GM19463 (cell line): ENCODE measurements around the gene STAT5A.
"Not testable (repeated sequence)": the region's sequence is repeated elsewhere in the genome, so short reads cannot be mapped to it uniquely, and the experiment has no call there.

ENCODE experiments used
- ATAC-seq: cut with Tn5 transposase; IDR thresholded peaks from one replicate; pipeline ENCODE4 v1.9.1; 2021; ENCODE audit warnings: mild to moderate bottlenecking, moderate library complexity; ENCODE audit not compliant: unreplicated experiment

The STAT5A gene

DNA sequence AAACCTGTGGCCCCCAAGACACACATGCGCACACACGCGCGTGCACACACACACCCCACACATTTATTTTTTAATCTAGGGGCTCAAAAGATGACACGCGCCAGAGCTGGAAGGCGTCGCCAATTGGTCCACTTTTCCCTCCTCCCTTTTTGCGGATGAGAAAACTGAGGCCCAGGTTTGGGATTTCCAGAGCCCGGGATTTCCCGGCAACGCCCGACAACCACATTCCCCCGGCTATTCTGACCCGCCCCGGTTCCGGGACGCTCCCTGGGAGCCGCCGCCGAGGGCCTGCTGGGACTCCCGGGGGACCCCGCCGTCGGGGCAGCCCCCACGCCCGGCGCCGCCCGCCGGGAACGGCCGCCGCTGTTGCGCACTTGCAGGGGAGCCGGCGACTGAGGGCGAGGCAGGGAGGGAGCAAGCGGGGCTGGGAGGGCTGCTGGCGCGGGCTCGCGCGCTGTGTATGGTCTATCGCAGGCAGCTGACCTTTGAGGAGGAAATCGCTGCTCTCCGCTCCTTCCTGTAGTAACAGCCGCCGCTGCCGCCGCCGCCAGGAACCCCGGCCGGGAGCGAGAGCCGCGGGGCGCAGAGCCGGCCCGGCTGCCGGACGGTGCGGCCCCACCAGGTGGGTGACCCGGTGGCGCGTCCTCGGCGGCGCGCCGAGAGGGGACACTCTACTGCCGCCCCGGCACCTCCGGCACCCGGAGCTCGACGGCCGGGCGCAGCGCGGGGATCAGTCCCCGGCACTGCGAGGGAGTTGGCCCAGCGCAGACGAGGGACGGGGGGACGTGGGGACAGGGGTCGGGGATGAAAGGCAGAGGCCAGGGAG lies at the start of gene STAT5A:
Gene STAT5A, plus strand, starts transcription at position 522 of the 826 bp plus-strand sequence. CDS start 914 bp downstream, outside the sequence.
- ATAC-seq, result peak; percentile 57

DNA sequence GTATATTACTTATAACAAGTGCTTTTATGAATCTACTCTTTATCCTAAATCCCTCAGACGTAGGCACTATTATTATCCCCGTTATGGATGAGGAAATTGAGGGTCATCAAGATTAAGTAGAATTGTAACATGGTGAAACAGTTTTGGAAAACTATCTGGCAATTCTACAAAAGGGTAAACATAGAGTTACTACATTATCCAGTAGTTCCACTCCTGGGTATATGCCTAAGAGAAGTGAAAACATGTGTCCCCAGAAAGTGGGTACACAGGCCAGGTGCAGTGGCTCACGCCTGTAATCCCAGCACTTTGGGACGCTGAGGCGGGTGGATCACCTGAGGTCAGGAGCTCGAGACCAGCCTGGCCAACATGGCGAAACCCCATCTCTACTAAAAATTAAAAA lies 48.7 kb upstream of the STAT5A start:
- ATAC-seq, result not testable (repeated sequence)

DNA sequence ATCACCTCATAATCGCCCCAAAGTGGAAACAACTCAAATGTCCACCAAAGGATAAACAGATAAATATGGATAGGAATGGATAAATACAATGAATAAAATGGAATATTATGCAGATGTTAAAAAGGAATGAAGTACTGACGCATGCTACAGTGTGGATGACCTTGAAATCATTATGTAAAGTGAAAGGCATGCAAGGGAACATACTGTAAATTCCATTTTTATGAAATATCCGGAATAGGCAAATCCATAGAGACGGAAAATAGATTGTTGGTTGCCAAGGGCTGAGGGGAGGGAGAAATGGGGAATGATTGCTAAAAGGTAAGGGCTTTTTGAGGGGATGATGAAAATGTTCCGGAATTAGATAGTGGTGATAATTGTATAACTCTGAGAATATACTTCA lies 48.1 kb upstream of the STAT5A start:
- no peak for ATAC-seq

DNA sequence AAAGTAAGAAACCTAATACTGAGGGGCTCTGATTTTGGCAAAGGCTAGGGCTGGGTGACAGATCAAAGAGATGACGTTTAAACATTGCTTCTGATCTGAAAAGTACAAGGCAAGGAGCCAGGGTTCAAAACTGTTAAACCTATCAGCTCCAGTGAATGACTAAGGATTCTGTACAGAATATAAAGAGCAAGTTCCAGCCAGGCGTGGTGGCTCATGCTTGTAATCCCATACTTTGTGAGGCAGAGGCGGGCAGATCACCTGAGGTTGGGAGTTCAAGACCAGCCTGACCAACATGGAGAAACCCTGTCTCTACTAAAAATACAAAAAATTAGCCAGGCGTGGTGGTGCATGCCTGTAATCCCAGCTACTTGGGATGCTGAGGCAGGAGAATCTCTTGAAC lies 47.4 kb upstream of the STAT5A start:
- ATAC-seq, result not testable (repeated sequence)

DNA sequence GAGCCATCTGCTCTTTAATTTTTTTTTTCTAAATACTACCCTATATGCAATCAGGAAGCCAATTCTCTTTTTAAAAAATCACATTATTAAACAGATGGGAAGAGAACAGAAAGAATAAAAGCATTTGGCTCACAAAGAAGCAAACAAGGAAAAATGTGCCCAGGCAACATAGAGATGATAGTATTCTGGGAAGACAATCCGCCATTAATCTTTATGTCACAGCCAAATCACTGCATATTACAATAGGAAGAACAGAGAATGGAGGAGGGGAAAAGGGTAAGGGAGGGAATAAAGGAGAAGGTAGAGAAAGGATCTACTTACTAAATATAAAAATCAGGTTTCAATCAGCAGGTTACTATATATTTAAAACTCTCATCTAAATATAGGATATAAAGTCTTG lies 46.4 kb upstream of the STAT5A start:
- no peak for ATAC-seq

DNA sequence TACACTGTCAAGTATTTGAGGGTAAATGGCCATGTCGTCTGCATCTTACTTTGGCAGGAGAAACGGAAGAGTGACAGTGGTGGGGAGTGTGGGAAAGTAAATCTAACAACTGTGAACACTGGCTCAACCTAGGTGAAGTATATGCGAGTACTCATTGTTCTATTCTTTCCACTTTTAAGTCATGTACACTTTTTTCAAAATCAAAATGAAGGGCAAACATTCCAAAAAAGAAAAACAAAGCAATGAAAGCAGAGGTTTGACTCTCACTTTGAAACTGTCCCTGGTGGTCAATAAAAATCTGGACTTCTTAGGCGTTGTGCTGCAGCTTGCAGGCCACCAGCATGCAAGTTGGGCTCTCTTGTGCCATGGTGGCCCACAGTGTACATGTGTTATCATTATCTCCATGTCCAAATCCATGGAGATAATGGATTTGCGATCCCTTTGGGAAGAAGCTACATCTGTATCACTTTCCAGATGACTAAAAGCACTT lies 44.8 kb upstream of the STAT5A start:
- no peak for ATAC-seq

DNA sequence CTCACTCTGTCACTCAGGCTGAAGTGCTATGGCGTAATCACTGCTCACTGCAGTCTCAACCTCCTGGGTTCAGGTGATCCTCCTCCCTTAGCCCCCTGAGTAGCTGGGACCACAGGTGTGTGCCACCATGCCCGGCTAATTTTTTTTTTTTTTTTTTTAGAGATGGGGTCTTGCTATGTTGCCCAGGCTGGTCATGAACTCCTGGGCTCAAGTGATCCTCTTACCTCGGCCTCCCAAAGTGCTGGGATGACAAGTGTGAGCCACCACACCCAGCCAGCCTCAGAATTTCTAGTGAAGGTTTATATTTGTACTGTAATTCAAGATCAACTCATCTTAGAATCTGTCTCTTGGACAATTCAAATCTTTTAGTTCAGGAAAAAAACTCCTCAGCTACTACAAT lies 44.2 kb upstream of the STAT5A start:
- ATAC-seq, result not testable (repeated sequence)

DNA sequence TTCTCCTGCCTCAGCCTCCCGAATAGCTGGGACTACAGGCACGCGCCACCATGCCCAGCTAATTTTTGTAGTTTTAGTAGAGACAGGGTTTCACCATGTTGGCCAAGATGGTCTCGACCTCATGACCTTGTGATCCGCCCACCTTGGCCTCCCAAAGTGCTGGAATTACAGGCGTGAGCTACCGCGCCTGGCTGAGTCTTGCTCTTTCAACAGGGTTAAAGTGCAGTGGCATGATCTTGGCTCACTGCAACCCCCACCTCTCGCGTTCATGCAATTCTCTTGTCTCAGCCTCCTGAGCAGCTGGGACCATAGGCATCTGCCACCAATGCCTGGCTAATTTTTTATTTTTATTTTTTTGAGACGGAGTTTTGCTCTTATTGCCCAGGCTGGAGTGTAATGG lies 43.1 kb upstream of the STAT5A start:
- not testable (repeated sequence) for ATAC-seq

DNA sequence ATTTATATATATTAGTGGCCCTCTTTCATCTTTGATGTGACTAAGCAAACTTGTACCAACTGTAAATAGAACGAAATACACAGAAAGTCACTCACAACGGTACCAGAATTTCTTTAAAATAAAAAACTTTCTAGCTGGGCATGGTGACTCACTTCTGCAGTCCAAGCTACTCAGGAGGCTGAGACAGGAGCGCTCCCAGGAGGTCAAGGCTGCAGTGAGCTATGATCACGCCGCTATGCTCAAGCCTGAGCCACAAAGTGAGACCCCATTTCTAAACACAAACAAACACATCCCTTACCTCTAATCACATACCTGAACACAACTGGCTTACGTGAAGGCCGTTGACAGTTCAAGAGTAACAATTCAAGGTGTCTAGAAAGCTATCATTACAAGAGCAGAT lies 41.8 kb upstream of the STAT5A start:
- no peak for ATAC-seq

DNA sequence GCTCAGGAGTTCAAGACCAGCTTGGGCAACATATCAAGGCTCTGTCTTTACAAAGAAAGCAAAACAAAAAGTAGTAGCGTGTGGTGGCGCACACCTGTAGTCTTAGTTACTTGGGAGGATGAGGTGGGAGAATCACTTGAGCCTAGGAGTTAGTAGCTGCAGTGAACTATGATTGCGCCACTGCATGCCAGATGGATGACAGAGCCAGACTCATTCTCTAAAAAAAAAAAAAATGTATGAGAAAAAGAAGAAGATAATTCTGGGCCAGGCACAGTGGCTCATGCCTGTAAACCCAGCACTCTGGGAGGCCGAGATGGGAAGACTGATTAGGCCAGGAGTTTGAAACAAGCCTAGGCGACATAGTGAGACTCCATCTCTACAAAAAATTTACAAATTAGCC lies 40.6 kb upstream of the STAT5A start:
- ATAC-seq, result no peak

DNA sequence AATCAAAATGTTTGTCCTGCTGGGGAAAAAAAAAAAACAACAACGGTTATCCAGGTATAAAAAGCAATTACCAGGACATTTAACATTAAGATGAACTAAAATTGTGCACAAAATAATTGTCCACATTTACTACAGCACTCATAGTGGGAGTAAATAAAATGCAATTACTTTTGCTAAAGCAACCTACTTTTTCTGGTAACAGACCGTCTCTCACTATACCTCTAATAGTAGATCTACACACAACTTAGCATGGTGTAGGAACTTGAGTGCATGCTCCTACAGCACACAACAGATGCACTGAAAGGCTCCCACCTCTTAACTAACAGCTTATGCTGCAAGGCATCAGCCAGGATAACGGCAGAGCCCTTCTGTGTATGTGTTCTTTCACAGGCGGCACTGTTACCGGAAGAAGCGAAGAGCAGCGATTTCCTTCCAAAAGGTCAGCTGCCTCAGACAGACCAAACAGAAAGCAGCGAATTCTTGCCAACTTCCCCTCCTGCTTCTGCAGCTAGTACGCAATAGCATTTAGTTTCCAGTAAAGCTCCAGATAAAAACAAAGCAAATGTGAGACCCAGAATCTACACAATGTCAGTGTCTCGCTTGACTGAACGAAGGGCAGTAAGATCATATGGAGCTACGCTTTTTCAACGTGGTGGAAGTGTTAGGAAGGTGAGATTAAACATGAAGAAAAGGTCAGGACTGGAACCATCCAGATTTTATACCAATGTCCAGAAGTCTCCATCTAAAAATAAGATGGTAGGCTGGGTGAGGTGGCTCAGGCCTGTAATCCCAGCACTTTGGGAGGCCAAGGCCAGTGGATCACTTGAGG lies 39.7 kb upstream of the STAT5A start:
- peak; percentile 71 for ATAC-seq

DNA sequence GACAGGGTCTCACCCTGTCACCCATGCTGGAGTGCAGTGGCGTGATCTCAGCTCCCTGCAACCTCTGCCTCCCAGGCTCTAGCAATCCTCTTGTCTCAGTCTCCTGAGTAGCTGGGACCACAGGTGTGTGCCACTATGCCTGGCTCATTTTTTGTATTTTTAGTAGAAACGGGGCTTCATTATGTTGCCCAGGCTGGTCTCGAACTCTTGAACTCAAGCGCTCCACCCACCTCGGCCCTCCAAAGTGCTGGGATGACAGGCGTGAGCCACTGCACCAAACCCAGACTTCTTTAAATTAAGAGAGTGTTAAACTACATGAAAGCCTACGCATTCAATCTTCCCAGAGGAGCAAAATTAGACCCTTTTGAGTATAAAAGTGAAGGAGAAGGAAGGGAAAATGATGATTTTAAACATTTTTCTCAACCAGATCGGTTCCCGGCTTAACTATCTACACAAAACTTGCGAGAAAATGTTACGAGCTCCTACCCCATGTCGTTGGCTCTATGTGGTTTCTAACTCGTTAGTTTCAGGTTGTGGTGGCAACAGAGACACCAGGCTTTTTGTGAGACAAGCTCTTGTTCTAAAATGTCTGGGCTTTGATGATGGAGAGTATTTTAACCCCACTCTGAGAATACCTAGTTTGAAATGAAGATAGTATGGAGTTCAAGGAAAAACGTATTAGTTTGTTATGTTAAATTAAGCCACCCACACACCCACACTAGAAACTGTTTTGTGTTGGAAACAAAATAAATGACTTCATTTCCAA lies 38.4 kb upstream of the STAT5A start:
- no peak for ATAC-seq

DNA sequence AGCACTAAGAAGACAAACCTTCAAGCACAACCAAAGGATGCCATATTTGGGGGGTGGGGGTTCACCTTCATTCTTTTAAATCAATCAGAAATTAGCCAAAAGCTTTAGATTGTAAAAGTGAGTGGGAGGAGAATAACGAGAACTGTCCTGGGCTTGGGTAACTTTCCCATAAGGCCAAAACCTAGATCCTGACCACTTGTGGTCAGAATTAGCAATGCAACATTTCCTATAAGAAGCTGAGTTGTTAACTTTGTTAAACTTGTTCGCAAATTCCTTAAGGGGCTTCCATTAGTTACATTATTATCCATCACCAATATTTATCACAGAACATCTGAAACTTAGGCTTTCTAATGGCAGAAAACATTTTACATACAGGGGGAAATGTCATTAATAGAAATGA lies 37.2 kb upstream of the STAT5A start:
- no peak for ATAC-seq

DNA sequence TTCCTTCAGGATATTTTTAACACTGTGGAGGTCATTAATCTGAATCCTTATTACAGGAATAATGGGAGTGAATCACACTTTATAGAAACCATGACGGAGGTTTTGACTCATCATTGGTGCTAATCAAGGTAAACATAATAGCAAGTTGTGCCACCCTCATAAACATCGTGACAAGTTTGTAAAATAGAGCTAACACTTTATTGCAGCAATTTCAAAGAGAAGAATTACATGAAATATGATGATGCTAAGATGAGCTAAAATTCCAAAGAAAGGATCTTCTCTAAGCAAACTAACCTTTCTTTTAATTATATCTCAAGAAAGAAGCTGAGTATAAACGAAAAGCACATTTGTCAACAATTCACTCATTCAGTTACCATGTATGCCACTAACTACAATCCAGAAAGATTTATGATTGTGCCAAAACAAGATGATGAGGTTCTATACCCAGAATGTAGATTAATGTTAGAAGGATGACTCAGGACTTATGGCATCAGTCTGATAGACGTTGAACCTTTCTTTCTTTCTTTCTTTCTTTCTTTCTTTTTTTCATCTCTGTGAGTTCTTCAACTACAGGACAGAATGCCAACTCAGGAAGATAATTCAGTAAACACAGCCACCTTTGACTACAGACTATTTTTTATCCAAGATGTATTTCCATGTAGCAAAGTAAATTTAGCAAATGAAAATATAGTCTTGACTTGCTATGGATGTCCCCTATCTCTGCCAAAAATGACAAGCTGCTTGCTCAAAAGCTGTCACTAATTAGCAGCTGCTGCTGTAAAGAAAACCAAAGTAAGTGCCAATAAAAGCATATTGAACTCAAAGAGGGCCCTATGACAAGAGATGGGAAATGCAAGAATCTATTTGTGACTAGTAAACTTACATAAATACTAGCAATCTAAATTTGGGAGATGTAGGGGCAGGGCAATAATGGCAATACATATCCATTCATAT lies 35.4 kb upstream of the STAT5A start:
- ATAC-seq, result no peak

DNA sequence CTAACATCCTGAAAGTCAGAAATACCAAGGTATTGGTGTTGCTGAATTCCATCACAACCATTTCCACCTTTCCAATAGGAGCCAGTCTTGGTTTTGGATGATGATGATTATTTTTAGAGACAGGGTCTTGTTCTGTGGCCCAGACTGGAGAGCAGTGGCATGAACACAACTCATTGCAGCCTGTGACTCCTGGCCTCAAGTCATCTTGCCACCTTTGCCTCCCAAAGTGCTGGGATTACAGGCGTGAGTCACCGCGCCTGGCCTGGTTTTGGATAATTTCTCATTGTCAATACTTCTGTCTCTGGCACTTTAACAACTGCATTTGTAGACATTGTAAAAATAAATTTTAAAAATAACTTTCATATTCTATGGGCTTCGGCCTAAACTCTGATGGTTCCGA lies 34.7 kb upstream of the STAT5A start:
- no peak for ATAC-seq

DNA sequence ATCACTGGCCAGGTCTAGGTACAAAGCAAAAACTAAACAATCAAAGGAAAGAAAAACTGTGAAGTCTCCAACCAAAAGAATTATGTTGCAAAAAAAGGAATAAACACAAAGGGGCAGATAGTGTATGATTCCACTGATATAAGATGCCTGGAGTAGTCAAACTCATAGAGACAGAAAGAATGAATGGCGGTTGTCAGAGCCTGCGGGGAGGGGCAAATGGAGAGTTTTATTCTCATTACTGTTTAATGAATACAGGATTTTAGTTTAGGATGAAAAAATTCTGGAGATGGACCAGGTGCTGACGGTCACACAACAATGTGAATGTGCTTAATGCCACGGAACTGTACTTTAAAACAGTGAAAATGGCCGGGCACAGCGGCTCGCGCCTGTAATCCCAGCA lies 32.9 kb upstream of the STAT5A start:
- ATAC-seq, result no peak

DNA sequence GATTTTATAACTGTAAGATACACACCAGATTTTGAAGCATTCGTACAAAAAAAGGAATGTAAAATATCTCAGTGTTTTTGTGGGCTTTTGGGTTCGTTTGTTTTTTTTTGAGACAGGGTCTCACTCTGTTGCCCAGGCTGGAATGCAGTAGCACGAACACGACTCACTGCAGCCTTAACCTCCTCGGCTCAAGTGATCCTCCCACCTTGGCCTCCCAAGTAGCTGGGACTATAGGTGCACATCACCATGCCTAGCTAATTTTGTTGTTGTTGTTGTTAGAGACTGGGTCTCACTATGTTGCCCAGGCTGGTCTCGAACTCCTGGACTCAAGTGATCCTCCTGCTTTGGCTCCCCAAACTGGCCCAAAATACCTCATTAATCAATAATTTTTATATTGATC lies 28.0 kb upstream of the STAT5A start:
- no peak for ATAC-seq

DNA sequence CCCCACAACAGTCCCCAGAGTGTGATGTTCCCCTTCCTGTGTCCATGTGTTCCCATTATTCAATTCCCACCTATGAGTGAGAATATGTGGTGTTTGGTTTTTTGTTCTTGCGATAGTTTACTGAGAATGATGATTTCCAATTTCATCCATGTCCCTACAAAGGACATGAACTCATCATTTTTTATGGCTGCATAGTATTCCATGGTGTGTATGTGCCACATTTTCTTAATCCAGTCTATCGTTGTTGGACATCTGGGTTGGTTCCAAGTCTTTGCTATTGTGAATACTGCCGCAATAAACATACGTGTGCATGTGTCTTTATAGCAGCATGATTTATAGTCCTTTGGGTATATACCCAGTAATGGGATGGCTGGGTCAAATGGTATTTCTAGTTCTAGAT lies 23.9 kb upstream of the STAT5A start:
- ATAC-seq, result not testable (repeated sequence)

DNA sequence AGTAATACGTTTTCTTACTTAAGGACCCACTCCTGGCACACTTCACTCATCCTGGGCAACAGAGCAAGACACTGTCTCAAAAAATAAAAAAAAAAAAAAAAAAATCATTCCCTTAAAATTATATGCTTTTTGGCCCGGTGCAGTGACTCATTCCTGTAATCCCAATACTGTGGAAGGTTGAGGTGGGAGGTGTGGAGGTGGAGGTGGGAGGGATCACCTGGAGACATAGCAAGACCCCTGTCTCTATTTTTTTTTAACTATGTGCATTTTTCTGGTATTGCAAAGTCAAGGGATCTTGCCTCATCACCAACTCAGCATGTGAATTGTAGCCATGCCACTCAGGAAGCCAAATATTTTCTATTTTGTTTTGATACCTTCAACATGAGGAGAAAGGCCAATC lies 21.8 kb upstream of the STAT5A start:
- ATAC-seq, result no peak
